Occipital lobe (tissue), 2 donors: ENCODE measurements around the gene IFT27. TPM values are rescaled to one million over a fixed set of nuclear protein-coding genes. Genes with fewer than 3 reads are reported as not detected.

Experiments
- DNase-seq: peaks from one replicate; lab custom pipeline; 2025; lab: John Stamatoyannopoulos, UW
- total RNA-seq: library from RNA; depleted of rRNA; stranded (reverse); fragments of >200 nt; gene quantifications from one replicate; pipeline ENCODE4 v1.2.3, GENCODE V29; 2014

The IFT27 gene
- total RNA-seq, 1 donor from 2014 or later: 16.4 TPM

DNA sequence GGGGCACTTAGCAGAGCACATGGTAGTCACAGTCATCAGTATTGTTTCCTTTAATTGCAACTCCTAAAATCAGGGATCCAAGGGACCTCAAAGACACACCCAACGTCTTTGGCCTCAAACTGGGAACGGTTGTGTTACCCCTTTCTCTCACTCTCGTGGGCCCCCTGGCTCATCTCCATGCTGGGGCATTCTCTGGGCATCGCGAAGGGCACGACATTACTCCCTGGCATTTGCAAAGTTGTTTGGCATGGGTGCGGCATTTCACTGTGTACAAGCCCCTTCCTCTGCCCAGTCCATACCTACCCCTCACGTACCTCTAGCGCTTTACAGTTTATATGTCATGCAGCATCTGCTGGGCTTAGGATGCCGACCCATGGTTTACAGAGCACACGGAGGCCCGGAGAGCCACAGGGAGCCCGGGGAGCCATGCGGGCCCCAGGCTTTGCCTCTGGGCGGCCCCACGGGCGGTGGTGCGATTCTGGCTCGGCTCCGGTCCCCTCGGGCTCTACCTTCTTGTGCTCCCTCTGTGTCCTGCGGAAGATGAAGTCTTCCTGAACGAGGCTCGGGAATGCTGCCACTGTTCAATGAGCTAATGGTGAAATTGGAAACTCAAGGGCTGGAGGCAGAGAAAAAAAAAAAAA lies 50.4 kb downstream of the IFT27 start:
- DNase-seq: no peak

DNA sequence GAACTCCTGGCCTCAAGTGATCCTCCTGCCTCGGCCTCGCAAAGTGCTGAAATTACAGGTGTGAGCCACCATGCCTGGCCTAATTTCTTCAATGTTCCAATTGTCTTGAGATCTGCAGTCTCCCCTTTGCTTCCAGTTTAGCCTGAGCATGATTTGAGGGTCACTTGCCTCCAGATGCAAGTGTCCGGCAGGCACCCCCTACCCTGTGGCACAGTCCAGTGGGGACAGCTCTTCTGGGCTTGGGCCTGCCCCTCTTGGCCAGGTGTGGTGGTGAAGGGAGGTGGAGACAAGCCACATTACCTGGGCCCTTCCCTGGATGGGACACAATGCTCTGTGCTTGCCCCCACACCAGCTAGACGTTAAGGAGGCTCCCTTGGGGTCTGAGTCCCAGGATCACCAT lies 51.1 kb downstream of the IFT27 start:
- no peak for DNase-seq

DNA sequence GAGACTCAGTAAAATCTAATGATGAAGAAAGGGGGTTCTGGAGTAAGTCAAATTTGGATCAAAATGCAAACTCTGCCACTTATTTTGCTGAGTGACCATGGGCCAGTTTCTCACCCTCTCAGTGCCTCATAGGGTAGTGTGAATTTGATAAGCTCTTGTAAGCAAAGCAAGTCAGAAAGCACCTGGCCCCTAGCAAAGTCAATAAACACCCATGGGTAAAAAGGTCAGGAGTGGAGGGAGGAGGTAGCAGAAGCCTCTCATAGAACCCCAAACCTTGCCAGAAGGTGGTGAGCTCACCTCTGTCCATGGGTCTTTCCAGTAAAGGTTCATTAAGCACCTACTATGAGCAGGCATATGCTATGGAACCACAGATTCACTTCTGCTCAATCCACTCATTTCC lies 53.9 kb downstream of the IFT27 start:
- DNase-seq: no peak

DNA sequence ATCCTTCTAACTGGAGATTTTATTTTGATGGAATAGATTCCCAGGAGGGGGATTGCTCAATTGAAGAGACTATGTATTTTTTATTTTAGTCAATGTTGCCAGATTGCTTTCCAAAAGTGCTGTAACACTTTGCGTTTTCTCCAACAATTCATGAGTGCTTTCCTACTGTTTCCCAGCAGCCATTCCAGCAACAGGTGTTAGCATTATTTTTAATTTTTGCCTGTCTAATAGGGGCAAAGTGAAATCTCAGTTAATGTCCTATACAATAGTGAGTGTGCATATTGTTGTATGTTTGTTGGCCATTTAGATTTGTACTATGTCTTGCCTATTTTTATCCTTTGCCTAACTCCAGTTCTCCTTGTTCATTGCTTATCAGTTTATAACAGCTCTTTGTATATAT lies 60.3 kb downstream of the IFT27 start:
- DNase-seq: no peak

DNA sequence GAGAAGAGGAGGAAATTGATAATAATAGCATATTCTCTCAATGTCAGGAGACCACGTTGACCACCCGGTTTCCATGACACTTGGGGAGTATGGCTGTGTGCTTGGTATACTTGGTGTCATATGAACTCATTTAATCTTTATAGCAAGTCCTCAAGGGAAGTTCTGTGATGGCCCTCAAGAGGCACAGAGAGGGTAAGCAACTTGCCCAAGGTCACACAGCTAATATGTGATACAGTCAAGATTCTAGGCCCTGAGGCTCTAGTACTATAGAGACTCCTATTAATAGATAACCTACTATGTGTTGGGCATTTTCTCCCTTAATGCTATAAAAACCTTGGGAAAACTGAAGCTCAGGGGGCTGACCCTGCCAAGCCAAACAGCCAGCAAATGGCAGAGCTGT lies 61.8 kb downstream of the IFT27 start:
- DNase-seq: no peak

DNA sequence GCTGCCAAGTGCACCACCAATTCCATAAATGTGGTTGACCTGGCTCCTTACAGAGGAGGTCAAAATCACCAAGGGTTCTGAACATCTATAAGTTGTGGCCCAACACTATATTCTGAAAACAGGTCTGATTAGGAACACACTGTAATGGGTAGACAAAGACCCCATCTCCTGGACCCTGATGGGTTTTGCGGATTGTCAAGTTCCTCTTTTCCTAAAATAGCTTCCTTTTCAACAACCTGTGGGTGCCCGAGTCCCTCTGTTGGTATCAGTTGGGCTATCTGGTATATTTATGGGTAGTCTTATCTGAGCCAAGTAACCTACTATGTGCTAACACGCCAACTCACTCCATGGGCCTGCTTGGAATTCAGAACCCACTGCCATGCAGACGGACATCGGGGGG lies 62.5 kb downstream of the IFT27 start:
- DNase-seq: no peak

Other genes starting within 250 kb of the IFT27 start
- 200 TPM for gene EIF3D, start 247.0 kb downstream of the IFT27 start, total RNA-seq
- 3.1 TPM for gene CACNG2, start 72.4 kb downstream of the IFT27 start, total RNA-seq
- gene PVALB, start 40.9 kb upstream of the IFT27 start, total RNA-seq: 0.62 TPM
- 2.5 TPM for gene NCF4, start 84.9 kb upstream of the IFT27 start, total RNA-seq
- gene CSF2RB, start 137.5 kb upstream of the IFT27 start, total RNA-seq: 0.62 TPM
- gene TST, start 243.3 kb upstream of the IFT27 start, total RNA-seq: 5.5 TPM
- 28.1 TPM for gene MPST, start 243.6 kb upstream of the IFT27 start, total RNA-seq